Astrocyte (in vitro differentiated cells and primary cell): Measurements from ENCODE around the gene EHD4. TPM values are rescaled to one million over a fixed set of nuclear protein-coding genes. Genes with fewer than 3 reads are reported as not detected.

Experiments
- DNase-seq: peaks from one replicate; pipeline ENCODE4 v3.0.0-alpha.2; 2010; ENCODE audit warnings: low read depth
- FAIRE-seq: peaks from 2 replicates; lab custom pipeline; 2011; peaks lifted over from hg19 to GRCh38; lab: Jason Lieb, UNC
- H2AFZ ChIP-seq: 2 replicates; pipeline ENCODE4 v1.6.0; 2012; ENCODE audit warnings: low read depth, low read length, inconsistent platforms
- H3K27ac ChIP-seq: 2 replicates; pipeline ENCODE4 v1.5.1; 2011; ENCODE audit warnings: low read depth, low read length, inconsistent platforms
- H3K27me3 ChIP-seq: 2 replicates; pipeline ENCODE4 v1.6.0; 2011; ENCODE audit warnings: low read length, inconsistent platforms; ENCODE audit not compliant: insufficient read depth
- H3K36me3 ChIP-seq: 2 replicates; pipeline ENCODE4 v1.5.1; 2011; ENCODE audit warnings: low read length, inconsistent platforms; ENCODE audit not compliant: insufficient read depth
- H3K4me1 ChIP-seq: 2 replicates; pipeline ENCODE4 v1.5.1; 2011; ENCODE audit warnings: low read length, inconsistent platforms; ENCODE audit not compliant: insufficient read depth
- H3K4me2 ChIP-seq: 2 replicates; pipeline ENCODE4 v1.6.0; 2012; ENCODE audit warnings: low read length, inconsistent platforms
- H3K4me3 ChIP-seq: 2 replicates; pipeline ENCODE4 v1.5.1; 2011; ENCODE audit warnings: low read depth, mild to moderate bottlenecking, low read length, inconsistent platforms; ENCODE audit not compliant: insufficient read depth
- H3K79me2 ChIP-seq: 2 replicates; pipeline ENCODE4 v1.6.0; 2012; ENCODE audit warnings: mild to moderate bottlenecking, low read length, inconsistent platforms; ENCODE audit not compliant: insufficient read depth
- H3K9ac ChIP-seq: 2 replicates; pipeline ENCODE4 v1.6.0; 2012; ENCODE audit warnings: mild to moderate bottlenecking, low read length, inconsistent platforms
- H3K9me3 ChIP-seq: 2 replicates; pipeline ENCODE4 v1.5.1; 2012; ENCODE audit warnings: low read depth, mild to moderate bottlenecking, low read length, inconsistent platforms; ENCODE audit not compliant: insufficient read depth
- H4K20me1 ChIP-seq: 2 replicates; pipeline ENCODE4 v1.6.0; 2012; ENCODE audit warnings: low read length, inconsistent platforms; ENCODE audit not compliant: insufficient read depth
- H3K27ac Mint-ChIP-seq: one replicate; pipeline ENCODE4 v1.8.0; 2021; ENCODE audit warnings: mild to moderate bottlenecking, mixed read lengths; ENCODE audit not compliant: unreplicated experiment
- H3K27me3 Mint-ChIP-seq: one replicate; pipeline ENCODE4 v1.8.0; 2021; ENCODE audit warnings: low read depth, mixed read lengths; ENCODE audit not compliant: unreplicated experiment
- H3K36me3 Mint-ChIP-seq: one replicate; pipeline ENCODE4 v1.8.0; 2021; ENCODE audit warnings: low read depth, mixed read lengths; ENCODE audit not compliant: unreplicated experiment
- H3K4me1 Mint-ChIP-seq: one replicate; pipeline ENCODE4 v1.8.0; 2021; ENCODE audit warnings: low read depth, mixed read lengths; ENCODE audit not compliant: unreplicated experiment
- H3K4me3 Mint-ChIP-seq: one replicate; pipeline ENCODE4 v1.8.0; 2021; ENCODE audit warnings: mild to moderate bottlenecking, moderate library complexity, mixed read lengths; ENCODE audit not compliant: unreplicated experiment
- H3K9me3 Mint-ChIP-seq: one replicate; pipeline ENCODE4 v1.8.0; 2021; ENCODE audit warnings: mild to moderate bottlenecking, mixed read lengths; ENCODE audit not compliant: unreplicated experiment
- EZH2 ChIP-seq: IDR thresholded peaks from 2 replicates; pipeline ENCODE4 v1.6.1; 2012; ENCODE audit warnings: mild to moderate bottlenecking, low read length, inconsistent platforms; ENCODE audit not compliant: insufficient read depth
- total RNA-seq: library from RNA; stranded (reverse); gene quantifications from 2 replicates; pipeline ENCODE4 v1.2.1, GENCODE V29; 2021
- TF ChIP-seq, protein P1 (sequence below): IDR thresholded peaks from 2 replicates; pipeline ENCODE4 v1.5.1; 2011; ENCODE audit warnings: low read depth, mild to moderate bottlenecking, inconsistent platforms, low read length, moderate library complexity; ENCODE audit not compliant: insufficient read depth

Gene EHD4
- total RNA-seq, 1 donor from 2014 or later, result 46.4 TPM

DNA sequence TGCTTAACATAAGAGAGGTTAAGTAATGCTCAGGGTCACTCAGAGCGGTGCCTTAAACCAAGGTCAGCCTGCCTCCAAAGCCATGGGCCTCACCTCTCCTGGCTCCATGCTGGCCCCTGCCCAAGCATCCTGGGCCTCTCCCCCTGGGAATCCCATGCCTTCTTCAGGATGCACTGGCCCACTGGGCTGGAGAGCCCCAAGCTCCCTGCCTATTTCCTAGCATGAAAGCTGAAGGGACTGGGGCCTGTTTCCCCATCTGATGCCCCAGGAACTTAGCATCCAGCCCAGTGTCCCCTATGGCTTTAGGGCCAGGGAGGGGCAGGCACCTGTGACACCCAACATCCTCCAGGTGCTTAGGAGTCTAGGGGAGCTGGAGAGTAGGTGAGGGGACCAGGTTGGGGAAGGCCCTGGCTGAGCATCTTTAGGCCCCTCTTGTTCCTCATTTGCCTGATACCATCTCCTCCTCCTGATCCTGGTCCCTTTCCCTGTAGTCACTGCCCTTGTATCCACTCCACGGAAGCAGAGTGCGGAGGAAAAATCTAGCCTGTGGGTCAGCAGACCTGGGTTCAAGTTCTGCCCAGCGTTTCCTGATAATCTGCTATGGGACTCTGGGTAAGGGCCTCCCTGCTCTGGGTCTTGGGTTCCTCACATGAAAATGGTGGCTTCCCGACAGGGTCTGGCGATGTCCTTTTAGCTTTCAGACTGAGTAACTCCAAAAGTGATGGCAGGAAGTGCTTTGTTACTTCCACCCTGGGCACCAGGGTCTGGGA is 28.6 kb downstream of the EHD4 start:
- peaks cover 50% of the 10 kb centered on the region for H3K79me2 ChIP-seq
- peaks cover 6% of the 10 kb centered on the region for H3K36me3 ChIP-seq
- Mint-ChIP-seq H3K4me3 (no peak overlapping the region), H3K27me3 (no peaks in the 10 kb centered on the region), H3K27ac (peak overlapping the region; percentile 94), H3K9me3 (no peaks in the 10 kb centered on the region), H3K36me3 (peaks cover 9% of the 10 kb centered on the region), H3K4me1 (peaks cover 75% of the 10 kb centered on the region)
- no peak for FAIRE-seq
- peak overlapping the region; percentile 91 for H3K27ac ChIP-seq
- H4K20me1 ChIP-seq, result no peaks in the 10 kb centered on the region
- H3K4me3 ChIP-seq, result no peak overlapping the region
- DNase-seq, result no peak
- no peak overlapping the region for H2AFZ ChIP-seq
- no peaks in the 10 kb centered on the region for H3K9me3 ChIP-seq
- no peak for TF ChIP-seq EZH2
- TF ChIP-seq, protein P1, sequence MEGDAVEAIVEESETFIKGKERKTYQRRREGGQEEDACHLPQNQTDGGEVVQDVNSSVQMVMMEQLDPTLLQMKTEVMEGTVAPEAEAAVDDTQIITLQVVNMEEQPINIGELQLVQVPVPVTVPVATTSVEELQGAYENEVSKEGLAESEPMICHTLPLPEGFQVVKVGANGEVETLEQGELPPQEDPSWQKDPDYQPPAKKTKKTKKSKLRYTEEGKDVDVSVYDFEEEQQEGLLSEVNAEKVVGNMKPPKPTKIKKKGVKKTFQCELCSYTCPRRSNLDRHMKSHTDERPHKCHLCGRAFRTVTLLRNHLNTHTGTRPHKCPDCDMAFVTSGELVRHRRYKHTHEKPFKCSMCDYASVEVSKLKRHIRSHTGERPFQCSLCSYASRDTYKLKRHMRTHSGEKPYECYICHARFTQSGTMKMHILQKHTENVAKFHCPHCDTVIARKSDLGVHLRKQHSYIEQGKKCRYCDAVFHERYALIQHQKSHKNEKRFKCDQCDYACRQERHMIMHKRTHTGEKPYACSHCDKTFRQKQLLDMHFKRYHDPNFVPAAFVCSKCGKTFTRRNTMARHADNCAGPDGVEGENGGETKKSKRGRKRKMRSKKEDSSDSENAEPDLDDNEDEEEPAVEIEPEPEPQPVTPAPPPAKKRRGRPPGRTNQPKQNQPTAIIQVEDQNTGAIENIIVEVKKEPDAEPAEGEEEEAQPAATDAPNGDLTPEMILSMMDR, result no peak
- H3K4me1 ChIP-seq, result peaks cover 60% of the 10 kb centered on the region
- H3K4me2 ChIP-seq, result peak overlapping the region; percentile 76
- H3K9ac ChIP-seq, result peak overlapping the region; percentile 68
- no peaks in the 10 kb centered on the region for H3K27me3 ChIP-seq

DNA sequence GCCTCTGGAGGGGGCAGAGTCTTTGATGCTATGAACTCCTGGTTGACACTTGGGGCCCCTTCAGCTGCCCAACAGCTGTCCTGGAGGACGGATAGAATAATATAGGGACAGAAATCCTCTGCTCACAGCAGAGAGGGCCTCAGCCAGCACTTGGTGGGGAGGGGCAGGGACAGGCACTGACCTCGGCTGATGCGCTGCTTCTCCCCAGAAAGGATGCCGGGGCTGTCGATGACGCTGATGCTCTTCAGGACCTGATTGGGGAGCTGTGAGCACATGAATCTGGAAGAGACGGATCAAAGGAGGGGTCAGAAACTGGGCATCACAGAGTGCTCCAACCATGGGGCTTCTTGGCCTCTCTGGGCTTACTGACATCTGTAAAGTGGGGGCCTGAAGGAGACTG is 29.5 kb downstream of the EHD4 start:
- peaks cover 71% of the 10 kb centered on the region for H3K4me1 Mint-ChIP-seq
- no peaks in the 10 kb centered on the region for H4K20me1 ChIP-seq
- FAIRE-seq (no peak), DNase-seq (no peak)
- peaks cover 9% of the 10 kb centered on the region for H3K36me3 Mint-ChIP-seq
- no peak overlapping the region for H2AFZ ChIP-seq
- H3K36me3 ChIP-seq, result peaks cover 11% of the 10 kb centered on the region
- H3K9me3 Mint-ChIP-seq, result no peaks in the 10 kb centered on the region
- H3K27ac ChIP-seq, result peak overlapping the region; percentile 91
- no peak for TF ChIP-seq EZH2
- TF ChIP-seq, protein P1, result no peak
- H3K4me3 Mint-ChIP-seq, result peak overlapping the region; percentile 54
- H3K27me3 ChIP-seq, result no peaks in the 10 kb centered on the region
- peaks cover 43% of the 10 kb centered on the region for H3K79me2 ChIP-seq
- H3K27me3 Mint-ChIP-seq, result no peaks in the 10 kb centered on the region
- H3K27ac Mint-ChIP-seq, result peak overlapping the region; percentile 94
- H3K9me3 ChIP-seq, result no peaks in the 10 kb centered on the region
- no peak overlapping the region for H3K4me3 ChIP-seq
- no peak overlapping the region for H3K4me2 ChIP-seq
- H3K9ac ChIP-seq, result no peak overlapping the region
- peaks cover 59% of the 10 kb centered on the region for H3K4me1 ChIP-seq
